ENCODE measurements around the gene PPP1R12A. TPM values are rescaled to one million over a fixed set of nuclear protein-coding genes. Genes with fewer than 3 reads are reported as not detected.

PPP1R12A gene
- total and polyA plus RNA-seq, 9 of the 15 experiments (the other 6 are each of a cell fraction or from before 2014, with no cell fraction given), result 26.4 to 119 (median 53.3) TPM

DNA sequence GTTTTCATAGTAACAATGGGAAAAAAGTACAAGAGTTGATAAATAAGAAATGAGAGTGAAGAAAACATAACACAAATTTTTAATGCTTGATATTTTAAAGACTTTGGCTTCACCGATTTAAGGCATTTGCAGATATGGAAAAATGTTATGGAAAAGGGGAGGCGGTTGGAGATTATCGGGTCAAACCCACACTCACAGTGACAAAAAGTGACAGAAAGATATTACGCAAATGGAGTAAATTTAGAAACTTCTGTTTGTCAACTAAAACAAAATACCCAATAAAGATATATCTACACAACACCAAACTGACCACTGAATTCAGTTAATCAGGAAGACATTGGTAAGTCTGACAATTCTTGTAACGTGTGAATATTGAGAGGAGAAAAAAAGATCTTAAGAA lies 2.5 kb downstream of the PPP1R12A start (continued):
- TF ChIP-seq, protein P1, sequence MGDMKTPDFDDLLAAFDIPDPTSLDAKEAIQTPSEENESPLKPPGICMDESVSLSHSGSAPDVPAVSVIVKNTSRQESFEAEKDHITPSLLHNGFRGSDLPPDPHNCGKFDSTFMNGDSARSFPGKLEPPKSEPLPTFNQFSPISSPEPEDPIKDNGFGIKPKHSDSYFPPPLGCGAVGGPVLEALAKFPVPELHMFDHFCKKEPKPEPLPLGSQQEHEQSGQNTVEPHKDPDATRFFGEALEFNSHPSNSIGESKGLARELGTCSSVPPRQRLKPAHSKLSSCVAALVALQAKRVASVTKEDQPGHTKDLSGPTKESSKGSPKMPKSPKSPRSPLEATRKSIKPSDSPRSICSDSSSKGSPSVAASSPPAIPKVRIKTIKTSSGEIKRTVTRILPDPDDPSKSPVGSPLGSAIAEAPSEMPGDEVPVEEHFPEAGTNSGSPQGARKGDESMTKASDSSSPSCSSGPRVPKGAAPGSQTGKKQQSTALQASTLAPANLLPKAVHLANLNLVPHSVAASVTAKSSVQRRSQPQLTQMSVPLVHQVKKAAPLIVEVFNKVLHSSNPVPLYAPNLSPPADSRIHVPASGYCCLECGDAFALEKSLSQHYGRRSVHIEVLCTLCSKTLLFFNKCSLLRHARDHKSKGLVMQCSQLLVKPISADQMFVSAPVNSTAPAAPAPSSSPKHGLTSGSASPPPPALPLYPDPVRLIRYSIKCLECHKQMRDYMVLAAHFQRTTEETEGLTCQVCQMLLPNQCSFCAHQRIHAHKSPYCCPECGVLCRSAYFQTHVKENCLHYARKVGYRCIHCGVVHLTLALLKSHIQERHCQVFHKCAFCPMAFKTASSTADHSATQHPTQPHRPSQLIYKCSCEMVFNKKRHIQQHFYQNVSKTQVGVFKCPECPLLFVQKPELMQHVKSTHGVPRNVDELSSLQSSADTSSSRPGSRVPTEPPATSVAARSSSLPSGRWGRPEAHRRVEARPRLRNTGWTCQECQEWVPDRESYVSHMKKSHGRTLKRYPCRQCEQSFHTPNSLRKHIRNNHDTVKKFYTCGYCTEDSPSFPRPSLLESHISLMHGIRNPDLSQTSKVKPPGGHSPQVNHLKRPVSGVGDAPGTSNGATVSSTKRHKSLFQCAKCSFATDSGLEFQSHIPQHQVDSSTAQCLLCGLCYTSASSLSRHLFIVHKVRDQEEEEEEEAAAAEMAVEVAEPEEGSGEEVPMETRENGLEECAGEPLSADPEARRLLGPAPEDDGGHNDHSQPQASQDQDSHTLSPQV (IDR thresholded peaks at IDR 0.05), result no peak
- TF ChIP-seq, protein P2, sequence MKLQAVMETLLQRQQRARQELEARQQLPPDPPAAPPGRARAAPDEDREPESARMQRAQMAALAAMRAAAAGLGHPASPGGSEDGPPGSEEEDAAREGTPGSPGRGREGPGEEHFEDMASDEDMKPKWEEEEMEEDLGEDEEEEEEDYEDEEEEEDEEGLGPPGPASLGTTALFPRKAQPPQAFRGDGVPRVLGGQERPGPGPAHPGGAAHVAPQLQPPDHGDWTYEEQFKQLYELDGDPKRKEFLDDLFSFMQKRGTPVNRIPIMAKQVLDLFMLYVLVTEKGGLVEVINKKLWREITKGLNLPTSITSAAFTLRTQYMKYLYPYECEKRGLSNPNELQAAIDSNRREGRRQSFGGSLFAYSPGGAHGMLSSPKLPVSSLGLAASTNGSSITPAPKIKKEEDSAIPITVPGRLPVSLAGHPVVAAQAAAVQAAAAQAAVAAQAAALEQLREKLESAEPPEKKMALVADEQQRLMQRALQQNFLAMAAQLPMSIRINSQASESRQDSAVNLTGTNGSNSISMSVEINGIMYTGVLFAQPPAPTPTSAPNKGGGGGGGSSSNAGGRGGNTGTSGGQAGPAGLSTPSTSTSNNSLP (IDR thresholded peaks at IDR 0.05; ENCODE audit: borderline replicate concordance, low read depth, low read length), result 0 out of 2 replicates have a peak, but pooled peaks have one; percentile 49
- peak; percentile 89 for TF ChIP-seq CEBPB (tag; IDR thresholded peaks at IDR 0.05)
- no peak for TF ChIP-seq MED1 (CRISPR knock-in tag; IDR thresholded peaks at IDR 0.05; ENCODE audit: borderline replicate concordance)
- TF ChIP-seq NELFE (IDR thresholded peaks at IDR 0.05; ENCODE audit: insufficient read depth, insufficient read length), result no peak
- TF ChIP-seq ARHGAP35 (IDR thresholded peaks at IDR 0.05; ENCODE audit: partially characterized antibody), result no peak
- TF ChIP-seq, protein P3, sequence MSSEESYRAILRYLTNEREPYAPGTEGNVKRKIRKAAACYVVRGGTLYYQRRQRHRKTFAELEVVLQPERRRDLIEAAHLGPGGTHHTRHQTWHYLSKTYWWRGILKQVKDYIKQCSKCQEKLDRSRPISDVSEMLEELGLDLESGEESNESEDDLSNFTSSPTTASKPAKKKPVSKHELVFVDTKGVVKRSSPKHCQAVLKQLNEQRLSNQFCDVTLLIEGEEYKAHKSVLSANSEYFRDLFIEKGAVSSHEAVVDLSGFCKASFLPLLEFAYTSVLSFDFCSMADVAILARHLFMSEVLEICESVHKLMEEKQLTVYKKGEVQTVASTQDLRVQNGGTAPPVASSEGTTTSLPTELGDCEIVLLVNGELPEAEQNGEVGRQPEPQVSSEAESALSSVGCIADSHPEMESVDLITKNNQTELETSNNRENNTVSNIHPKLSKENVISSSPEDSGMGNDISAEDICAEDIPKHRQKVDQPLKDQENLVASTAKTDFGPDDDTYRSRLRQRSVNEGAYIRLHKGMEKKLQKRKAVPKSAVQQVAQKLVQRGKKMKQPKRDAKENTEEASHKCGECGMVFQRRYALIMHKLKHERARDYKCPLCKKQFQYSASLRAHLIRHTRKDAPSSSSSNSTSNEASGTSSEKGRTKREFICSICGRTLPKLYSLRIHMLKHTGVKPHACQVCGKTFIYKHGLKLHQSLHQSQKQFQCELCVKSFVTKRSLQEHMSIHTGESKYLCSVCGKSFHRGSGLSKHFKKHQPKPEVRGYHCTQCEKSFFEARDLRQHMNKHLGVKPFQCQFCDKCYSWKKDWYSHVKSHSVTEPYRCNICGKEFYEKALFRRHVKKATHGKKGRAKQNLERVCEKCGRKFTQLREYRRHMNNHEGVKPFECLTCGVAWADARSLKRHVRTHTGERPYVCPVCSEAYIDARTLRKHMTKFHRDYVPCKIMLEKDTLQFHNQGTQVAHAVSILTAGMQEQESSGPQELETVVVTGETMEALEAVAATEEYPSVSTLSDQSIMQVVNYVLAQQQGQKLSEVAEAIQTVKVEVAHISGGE (CRISPR knock-in tag; IDR thresholded peaks at IDR 0.05), result peak in 1 of 3 experiments; percentile 32; a peak in 1 of 6 replicates

Measured in K562 (cell line).